ENCODE data around the gene CST8. TPM values are rescaled to one million over a fixed set of nuclear protein-coding genes. Genes with fewer than 3 reads are reported as not detected.
"Not testable (repeated sequence)": the region's sequence is repeated elsewhere in the genome, so short reads cannot be mapped to it uniquely, and the experiment has no call there.

The CST8 gene
- total and polyA plus RNA-seq, 2 donors, result not detected

DNA sequence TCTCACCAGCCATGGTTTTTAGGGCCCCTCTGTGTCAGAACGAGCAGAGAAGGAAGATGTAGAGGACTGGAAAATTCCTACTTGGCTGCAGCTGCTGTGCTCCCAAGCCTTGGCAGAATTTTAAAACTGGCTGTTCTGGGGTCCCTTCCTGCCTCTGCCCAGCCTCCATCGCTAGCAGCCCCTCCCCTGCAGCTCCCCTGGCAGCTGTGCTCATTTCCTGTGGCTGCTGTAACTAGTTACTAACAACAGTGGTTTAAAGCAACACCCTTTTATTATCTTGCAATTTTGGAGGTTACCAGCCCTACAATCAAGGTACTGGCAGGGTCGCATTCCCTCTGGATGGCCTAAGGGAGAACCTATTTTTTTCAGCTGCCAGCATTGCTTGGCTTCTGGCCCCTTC lies 34.5 kb upstream of the CST8 start:
- Histone ChIP-seq H3K27ac (ENCODE audit: low read depth) (no peak overlapping the region), H3K4me1 (ENCODE audit: insufficient read depth) (peaks cover 1% of the 10 kb centered on the region), H3K4me3 (ENCODE audit: low read depth, low read length) (no peak overlapping the region), H3K36me3 (ENCODE audit: insufficient read depth) (no peaks in the 10 kb centered on the region)
- 53% methylated on average over 3 of the region's 3 CpGs for WGBS
- DNase-seq (ENCODE audit: extremely low spot score), result no peak

- Histone ChIP-seq H3K36me3 (ENCODE audit: insufficient read depth) (no peaks in the 10 kb centered on the region), H3K4me3 (ENCODE audit: low read depth, low read length) (no peak overlapping the region), H3K4me1 (ENCODE audit: insufficient read depth) (peaks cover 1% of the 10 kb centered on the region), H3K27ac (ENCODE audit: low read depth) (no peak overlapping the region)
- no peak for DNase-seq (ENCODE audit: extremely low spot score)
- WGBS, result 93% methylated on average over 7 of the region's 7 CpGs
Measured at GRCh38 chr20:23456873-23457272, 34.0 kb upstream of the CST8 start.

DNA sequence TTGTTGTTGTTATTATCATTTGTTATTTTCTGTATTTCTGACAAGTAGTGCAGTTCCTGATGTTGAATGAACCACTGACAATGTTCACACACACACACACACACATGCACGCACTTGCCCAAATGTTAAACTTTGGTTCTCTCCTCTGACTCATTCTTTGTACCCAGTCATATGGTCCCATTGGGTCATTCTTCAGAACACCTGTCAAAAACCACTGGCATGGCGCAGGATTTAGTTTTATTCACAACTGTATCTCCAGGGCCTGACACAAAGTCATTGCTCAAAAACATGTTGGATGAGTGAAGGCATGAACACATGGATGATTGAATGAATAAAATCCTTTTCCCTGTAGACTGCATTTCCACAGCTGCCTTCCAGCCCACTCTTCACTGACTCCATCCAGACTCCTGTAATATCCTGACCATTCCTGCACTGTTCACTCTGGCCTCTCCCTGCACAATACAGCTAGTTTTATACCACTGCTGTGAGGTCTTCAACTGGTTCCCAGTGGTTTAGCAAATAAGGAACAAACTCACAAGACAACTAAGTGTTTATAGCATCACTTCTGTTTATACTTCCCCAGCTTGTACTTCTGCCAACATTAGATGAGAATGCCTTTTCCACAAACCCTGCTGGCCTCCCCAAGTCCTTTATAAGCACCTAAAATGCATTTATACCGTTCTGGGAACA lies 31.3 kb upstream of the CST8 start:
- no peak for DNase-seq (ENCODE audit: extremely low spot score)
- no peak overlapping the region for H3K4me3 ChIP-seq (ENCODE audit: low read depth, low read length)
- peaks cover 1% of the 10 kb centered on the region for H3K4me1 ChIP-seq (ENCODE audit: insufficient read depth)
- H3K36me3 ChIP-seq (ENCODE audit: insufficient read depth), result no peaks in the 10 kb centered on the region
- no peak overlapping the region for H3K27ac ChIP-seq (ENCODE audit: low read depth)
- 39% methylated on average over 3 of the region's 3 CpGs for WGBS

DNA sequence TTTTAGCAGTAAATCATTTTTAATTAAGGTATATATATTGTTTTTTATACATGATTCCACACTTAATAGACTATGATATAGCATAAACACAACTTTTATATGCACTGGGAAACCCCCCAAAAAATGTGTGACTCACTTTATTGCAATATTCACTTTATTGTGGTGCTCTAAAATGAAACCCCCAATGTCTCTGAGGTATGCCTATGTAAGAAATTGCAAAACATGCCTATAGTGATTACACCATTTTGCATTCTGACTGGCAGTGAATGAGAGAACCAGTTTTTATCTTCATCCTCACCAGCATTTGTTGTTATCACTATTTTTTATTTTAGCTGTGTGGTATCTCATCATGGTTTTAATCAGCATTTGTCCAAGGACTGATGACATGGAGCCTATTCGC lies 29.7 kb upstream of the CST8 start:
- Histone ChIP-seq H3K36me3 (ENCODE audit: insufficient read depth) (no peaks in the 10 kb centered on the region), H3K4me1 (ENCODE audit: insufficient read depth) (peaks cover 1% of the 10 kb centered on the region), H3K4me3 (ENCODE audit: low read depth, low read length) (no peak overlapping the region), H3K27ac (ENCODE audit: low read depth) (no peak overlapping the region)
- WGBS, result 89% methylated on average over 1 of the region's 1 CpG
- no peak for DNase-seq (ENCODE audit: extremely low spot score)

DNA sequence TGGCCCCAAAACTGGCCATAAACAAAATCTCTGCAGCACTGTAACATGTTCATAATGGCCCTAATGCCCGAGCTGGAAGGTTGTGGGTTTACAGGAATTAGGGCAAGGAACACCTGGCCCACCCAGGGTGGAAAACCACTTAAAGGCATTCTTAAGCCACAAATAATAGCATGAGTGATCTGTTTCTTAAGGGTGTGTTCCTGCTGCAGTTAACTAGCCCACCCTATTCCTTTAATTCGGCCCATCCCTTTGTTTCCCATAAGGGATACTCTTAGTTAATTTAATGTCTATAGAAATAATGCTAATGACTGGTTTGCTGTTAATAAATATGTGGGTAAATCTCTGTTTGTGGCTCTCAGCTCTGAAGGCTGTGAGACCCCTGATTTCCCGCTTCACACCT lies 24.0 kb upstream of the CST8 start:
- H3K27ac ChIP-seq (ENCODE audit: low read depth); H3K36me3 ChIP-seq (ENCODE audit: insufficient read depth); DNase-seq (ENCODE audit: extremely low spot score); H3K4me1 ChIP-seq (ENCODE audit: insufficient read depth); H3K4me3 ChIP-seq (ENCODE audit: low read depth, low read length): not testable (repeated sequence)
- WGBS, result 81% methylated on average over 3 of the region's 3 CpGs

DNA sequence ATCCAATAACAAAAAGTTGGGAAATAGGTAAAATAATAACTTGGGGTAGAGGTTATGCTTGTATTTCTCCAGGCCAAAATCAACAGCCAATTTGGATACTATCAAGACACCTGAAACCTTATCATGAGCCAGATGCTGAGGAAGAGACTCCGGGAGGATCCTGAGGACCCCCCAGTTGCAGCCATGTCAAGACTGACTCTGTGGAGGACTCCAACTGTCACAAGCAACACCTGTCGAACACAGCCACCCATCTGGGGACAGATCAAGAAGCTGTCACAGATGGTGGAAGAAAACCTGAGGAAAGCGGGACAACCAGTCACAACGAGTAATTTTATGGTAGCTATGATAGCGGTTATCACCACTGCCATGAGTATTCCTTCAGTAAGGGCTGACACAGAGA lies 18.6 kb upstream of the CST8 start:
- not testable (repeated sequence) for H3K36me3 ChIP-seq (ENCODE audit: insufficient read depth); H3K4me1 ChIP-seq (ENCODE audit: insufficient read depth); H3K27ac ChIP-seq (ENCODE audit: low read depth); DNase-seq (ENCODE audit: extremely low spot score); H3K4me3 ChIP-seq (ENCODE audit: low read depth, low read length)
- WGBS, result 69% methylated on average over 5 of the region's 5 CpGs

GRCh38 chr20:23473293-23473692 lies 17.6 kb upstream of the CST8 start:
- 40% methylated on average over 2 of the region's 2 CpGs for WGBS
- H3K4me3 ChIP-seq (ENCODE audit: low read depth, low read length); DNase-seq (ENCODE audit: extremely low spot score); H3K4me1 ChIP-seq (ENCODE audit: insufficient read depth); H3K36me3 ChIP-seq (ENCODE audit: insufficient read depth); H3K27ac ChIP-seq (ENCODE audit: low read depth): not testable (repeated sequence)

DNA sequence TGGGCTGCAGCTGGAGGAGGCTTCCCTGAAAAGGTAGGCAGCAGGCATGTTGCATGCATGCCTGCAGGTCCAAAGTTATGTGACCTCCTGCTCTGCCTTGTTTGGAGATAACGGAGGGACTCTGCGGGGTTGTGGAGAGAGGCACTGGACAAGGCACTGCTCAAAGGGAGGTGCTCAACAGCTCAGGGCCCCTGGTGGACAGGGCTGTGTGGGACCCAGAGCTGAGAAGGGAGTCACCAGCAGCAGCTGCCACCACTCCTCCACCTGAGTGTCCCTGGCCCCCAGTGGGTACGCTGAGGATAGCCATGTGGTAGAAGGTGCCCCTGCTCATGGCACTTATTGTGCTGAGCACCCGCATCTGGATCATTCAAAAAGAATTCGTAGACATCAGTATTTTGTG lies 15.5 kb upstream of the CST8 start:
- WGBS, result 93% methylated on average over 5 of the region's 5 CpGs

DNA sequence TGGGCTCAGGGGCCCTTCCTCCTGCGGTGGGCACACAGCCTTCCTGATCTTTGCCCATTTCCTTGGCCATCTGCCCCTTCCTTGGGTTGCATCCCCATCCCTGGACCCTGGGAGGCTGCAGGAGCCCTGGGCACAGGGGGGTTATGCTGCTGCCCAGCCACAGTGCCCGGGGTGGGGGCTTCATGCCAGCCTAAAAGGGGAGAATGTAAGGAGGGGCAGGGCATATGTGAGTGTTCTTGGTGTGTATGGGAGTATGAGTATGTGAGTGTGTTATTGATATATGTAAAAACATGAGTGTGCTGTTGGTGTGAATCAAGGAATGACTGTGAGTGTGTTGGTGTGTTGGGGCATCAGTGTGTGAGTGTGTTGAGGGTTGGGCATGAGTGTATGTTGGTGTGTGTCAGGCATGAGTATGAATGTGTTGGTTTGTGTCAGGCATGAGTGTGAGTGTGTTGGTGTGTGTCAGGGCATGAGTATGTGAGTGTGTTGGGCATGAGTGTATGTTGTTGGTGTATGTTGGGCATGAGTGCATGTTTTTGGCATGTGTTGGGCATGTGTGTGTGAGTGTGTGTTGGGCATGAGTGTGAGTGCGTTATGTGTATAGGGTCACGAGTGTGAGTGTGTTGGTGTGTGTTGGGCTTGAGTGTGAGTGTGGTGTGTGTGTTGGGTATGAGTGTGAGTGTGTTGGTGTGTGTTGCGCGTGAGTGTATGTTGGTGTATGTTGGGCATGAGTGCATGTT lies 14.7 kb upstream of the CST8 start:
- DNase-seq (ENCODE audit: extremely low spot score), result no peak
- 72% methylated on average over 6 of the region's 6 CpGs for WGBS
- Histone ChIP-seq H3K27ac (ENCODE audit: low read depth) (no peak overlapping the region), H3K4me3 (ENCODE audit: low read depth, low read length) (no peak overlapping the region), H3K36me3 (ENCODE audit: insufficient read depth) (no peaks in the 10 kb centered on the region), H3K4me1 (ENCODE audit: insufficient read depth) (no peaks in the 10 kb centered on the region)

More for the DNA sequence above, 15.5 kb upstream of the CST8 start:
- H3K4me3 ChIP-seq (ENCODE audit: low read depth, low read length), result no peak overlapping the region
- H3K4me1 ChIP-seq (ENCODE audit: insufficient read depth), result no peaks in the 10 kb centered on the region
- no peak overlapping the region for H3K27ac ChIP-seq (ENCODE audit: low read depth)
- no peak for DNase-seq (ENCODE audit: extremely low spot score)
- no peaks in the 10 kb centered on the region for H3K36me3 ChIP-seq (ENCODE audit: insufficient read depth)

DNA sequence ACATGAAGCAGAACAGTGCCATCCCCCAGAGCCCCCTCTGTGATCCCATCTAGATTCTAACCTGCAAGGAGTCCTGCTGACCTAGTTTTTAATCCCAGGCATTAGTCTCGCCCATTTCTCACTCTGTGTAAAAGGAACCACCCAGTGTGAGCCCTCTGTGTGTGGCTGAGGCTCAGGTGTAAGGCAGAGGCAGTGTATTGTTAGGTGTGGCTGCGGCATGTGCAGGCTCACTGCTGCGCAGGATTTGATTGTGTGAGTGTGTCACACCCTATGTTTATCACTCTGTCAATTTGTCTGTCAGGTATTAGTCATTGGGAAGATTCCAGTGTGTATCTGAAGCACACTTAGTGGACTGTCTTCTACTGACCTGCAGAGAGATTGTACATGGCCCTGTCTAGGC lies 13.7 kb upstream of the CST8 start:
- 71% methylated on average over 3 of the region's 3 CpGs for WGBS
- H3K4me1 ChIP-seq (ENCODE audit: insufficient read depth), result no peaks in the 10 kb centered on the region

DNA sequence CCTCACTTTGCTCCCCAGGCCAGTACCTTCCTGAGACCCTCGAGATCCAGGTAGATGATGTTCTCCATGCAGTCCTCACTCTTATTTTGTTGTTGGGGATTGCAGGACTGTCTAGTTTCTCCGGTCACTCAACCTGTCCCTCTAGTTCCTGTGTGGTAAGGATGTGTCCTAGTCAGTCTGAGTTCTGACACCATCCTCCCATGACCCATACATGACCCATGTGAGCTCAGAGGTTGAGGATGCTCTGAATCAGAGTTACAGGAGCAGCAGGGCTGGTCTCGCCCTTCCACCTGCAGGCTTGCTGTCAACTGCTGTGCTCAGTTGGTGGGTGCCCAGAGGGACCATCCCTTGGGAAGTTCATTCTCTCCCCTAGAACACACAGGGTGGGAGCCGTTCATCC lies 11.9 kb upstream of the CST8 start:
- no peaks in the 10 kb centered on the region for H3K4me1 ChIP-seq (ENCODE audit: insufficient read depth)
- H3K36me3 ChIP-seq (ENCODE audit: insufficient read depth), result no peaks in the 10 kb centered on the region
- WGBS, result 80% methylated on average over 4 of the region's 4 CpGs
- no peak overlapping the region for H3K27ac ChIP-seq (ENCODE audit: low read depth)
- no peak for DNase-seq (ENCODE audit: extremely low spot score)
- H3K4me3 ChIP-seq (ENCODE audit: low read depth, low read length), result no peak overlapping the region

More for the DNA sequence above, 13.7 kb upstream of the CST8 start:
- no peak overlapping the region for H3K4me3 ChIP-seq (ENCODE audit: low read depth, low read length)
- no peak overlapping the region for H3K27ac ChIP-seq (ENCODE audit: low read depth)
- no peak for DNase-seq (ENCODE audit: extremely low spot score)
- no peaks in the 10 kb centered on the region for H3K36me3 ChIP-seq (ENCODE audit: insufficient read depth)

GRCh38 chr20:23482138-23482537 lies 8.8 kb upstream of the CST8 start:
- 64% methylated on average over 2 of the region's 2 CpGs for WGBS
- no peak overlapping the region for H3K27ac ChIP-seq (ENCODE audit: low read depth)
- DNase-seq (ENCODE audit: extremely low spot score), result no peak
- H3K4me3 ChIP-seq (ENCODE audit: low read depth, low read length), result no peak overlapping the region
- H3K36me3 ChIP-seq (ENCODE audit: insufficient read depth), result no peaks in the 10 kb centered on the region
- H3K4me1 ChIP-seq (ENCODE audit: insufficient read depth), result no peaks in the 10 kb centered on the region

- no peaks in the 10 kb centered on the region for H3K4me1 ChIP-seq (ENCODE audit: insufficient read depth)
- WGBS, result 72% methylated on average over 4 of the region's 4 CpGs
- H3K36me3 ChIP-seq (ENCODE audit: insufficient read depth), result no peaks in the 10 kb centered on the region
- no peak for DNase-seq (ENCODE audit: extremely low spot score)
- H3K27ac ChIP-seq (ENCODE audit: low read depth), result no peak overlapping the region
- H3K4me3 ChIP-seq (ENCODE audit: low read depth, low read length), result no peak overlapping the region
Measured at GRCh38 chr20:23484081-23484480, 6.8 kb upstream of the CST8 start.

DNA sequence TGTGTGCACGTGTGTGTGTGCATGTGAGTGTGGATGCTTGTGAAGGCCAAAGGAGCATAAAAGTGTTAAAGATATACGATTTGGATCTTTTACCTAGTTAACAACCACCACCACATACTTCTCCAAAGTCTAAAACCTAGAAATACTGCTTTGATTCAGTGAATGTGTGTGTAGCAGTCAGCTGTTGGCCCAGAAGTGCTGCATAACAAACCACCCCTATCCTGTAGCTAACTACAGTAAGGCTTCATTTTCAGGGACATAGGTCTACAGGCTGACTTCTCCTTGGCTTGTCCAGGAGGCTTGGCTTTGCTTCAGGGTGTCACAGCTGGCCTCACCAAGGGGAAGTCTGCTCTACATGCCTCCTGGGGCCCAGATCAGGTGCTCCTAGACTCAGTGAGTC lies 2.4 kb upstream of the CST8 start:
- 77% methylated on average over 2 of the region's 2 CpGs for WGBS
- Histone ChIP-seq H3K36me3 (ENCODE audit: insufficient read depth) (no peaks in the 10 kb centered on the region), H3K4me3 (ENCODE audit: low read depth, low read length) (no peak overlapping the region), H3K4me1 (ENCODE audit: insufficient read depth) (no peaks in the 10 kb centered on the region), H3K27ac (ENCODE audit: low read depth) (no peak overlapping the region)
- no peak for DNase-seq (ENCODE audit: extremely low spot score)

Data from urinary bladder (tissue), 4 donors.